ENCODE data around the gene PXN. TPM values are rescaled to one million over a fixed set of nuclear protein-coding genes. Genes with fewer than 3 reads are reported as not detected.

Gene PXN
- total and polyA plus RNA-seq, 2 of the 13 experiments (the other 11 are each of a cell fraction or from before 2014, with no cell fraction given), result 13.6 to 14.2 TPM

DNA sequence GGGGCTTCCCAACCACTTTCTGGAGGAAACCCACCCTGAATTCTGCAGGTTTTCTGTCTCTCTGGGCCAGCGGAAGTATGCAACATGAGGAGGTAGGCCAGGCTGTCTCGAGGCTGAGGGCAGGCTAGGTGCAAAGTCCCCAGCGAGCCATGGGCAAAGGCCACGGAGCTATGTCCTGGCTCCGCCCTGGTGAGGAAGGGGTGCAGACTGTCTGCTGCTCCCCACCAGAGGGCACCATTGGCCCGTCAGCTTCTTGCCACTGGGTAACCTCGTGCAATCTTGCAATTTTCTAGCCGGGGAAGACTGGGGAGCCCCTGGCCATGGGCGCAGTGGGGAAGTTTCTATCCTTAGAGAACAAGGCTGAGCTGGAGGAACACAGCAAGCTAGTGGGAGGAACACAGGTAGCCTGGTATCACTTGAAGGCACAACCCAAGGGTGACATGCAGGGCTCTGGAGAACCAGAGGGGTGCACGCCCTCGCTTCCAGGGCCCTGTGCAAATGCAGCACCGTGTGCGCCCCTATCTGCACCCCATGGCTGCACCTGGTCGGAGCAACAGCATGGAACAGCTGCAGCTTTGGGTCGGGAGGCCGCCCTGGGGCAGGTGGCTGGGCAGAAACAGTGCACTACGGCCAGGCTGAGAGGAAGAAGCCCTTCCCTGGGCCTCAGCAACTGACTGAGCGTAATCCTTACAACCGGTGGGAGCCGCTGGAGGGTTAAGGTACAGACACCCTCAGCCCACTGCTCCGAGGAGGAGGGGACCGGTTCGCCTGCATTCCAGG, 37.0 kb downstream of the PXN start (continued):
- TF ChIP-seq ZNF263 (CRISPR knock-in tag; IDR thresholded peaks at IDR 0.05) (peak; percentile 73), ASH2L (IDR thresholded peaks at IDR 0.05; ENCODE audit: insufficient read length, low read depth, low read length) (peak; percentile 72), MAFK (conservative IDR thresholded peaks at IDR 0.05 in 1 of 2, IDR thresholded peaks at IDR 0.05 in 1 of 2; ENCODE audit: low read length in 2 of 2) (peak; percentile 60 to 63), ZNF883 (CRISPR knock-in tag; IDR thresholded peaks at IDR 0.05; ENCODE audit: not compliant biosample characterization) (peak; percentile 90), ZNF557 (CRISPR knock-in tag; IDR thresholded peaks at IDR 0.05) (no peak), EP300 (IDR thresholded peaks at IDR 0.05; ENCODE audit: low read depth in 2 of 2, low read length in 2 of 2) (peak; percentile 40 to 58; a peak in 2 of 4 replicates), EP300 (CRISPR knock-in tag; IDR thresholded peaks at IDR 0.05; ENCODE audit: borderline replicate concordance) (peak; percentile 70; the same call in 1 of the 2 replicates), ZBTB21 (CRISPR knock-in tag; IDR thresholded peaks at IDR 0.05) (no peak), SALL1 (CRISPR knock-in tag; IDR thresholded peaks at IDR 0.05) (peak; percentile 84), ZNF572 (CRISPR knock-in tag; IDR thresholded peaks at IDR 0.05) (no peak), ZIK1 (CRISPR knock-in tag; IDR thresholded peaks at IDR 0.05; ENCODE audit: borderline replicate concordance, low read depth) (peak; percentile 73), ZNF598 (CRISPR knock-in tag; IDR thresholded peaks at IDR 0.05; ENCODE audit: borderline replicate concordance) (peak; percentile 84; the same call in 1 of the 2 replicates), NFYC (CRISPR knock-in tag; IDR thresholded peaks at IDR 0.05) (peak; percentile 29; the same call in 1 of the 2 replicates), NPAS2 (CRISPR knock-in tag; IDR thresholded peaks at IDR 0.05; ENCODE audit: borderline replicate concordance) (no peak), ZFX (CRISPR knock-in tag; IDR thresholded peaks at IDR 0.05; ENCODE audit: low read depth) (peak; percentile 94)
- TF ChIP-seq, protein P1, sequence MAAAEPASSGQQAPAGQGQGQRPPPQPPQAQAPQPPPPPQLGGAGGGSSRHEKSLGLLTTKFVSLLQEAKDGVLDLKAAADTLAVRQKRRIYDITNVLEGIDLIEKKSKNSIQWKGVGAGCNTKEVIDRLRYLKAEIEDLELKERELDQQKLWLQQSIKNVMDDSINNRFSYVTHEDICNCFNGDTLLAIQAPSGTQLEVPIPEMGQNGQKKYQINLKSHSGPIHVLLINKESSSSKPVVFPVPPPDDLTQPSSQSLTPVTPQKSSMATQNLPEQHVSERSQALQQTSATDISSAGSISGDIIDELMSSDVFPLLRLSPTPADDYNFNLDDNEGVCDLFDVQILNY (CRISPR knock-in tag; conservative IDR thresholded peaks at IDR 0.05), result no peak; the same call in 1 of the 2 replicates
- TF ChIP-seq, protein P2, sequence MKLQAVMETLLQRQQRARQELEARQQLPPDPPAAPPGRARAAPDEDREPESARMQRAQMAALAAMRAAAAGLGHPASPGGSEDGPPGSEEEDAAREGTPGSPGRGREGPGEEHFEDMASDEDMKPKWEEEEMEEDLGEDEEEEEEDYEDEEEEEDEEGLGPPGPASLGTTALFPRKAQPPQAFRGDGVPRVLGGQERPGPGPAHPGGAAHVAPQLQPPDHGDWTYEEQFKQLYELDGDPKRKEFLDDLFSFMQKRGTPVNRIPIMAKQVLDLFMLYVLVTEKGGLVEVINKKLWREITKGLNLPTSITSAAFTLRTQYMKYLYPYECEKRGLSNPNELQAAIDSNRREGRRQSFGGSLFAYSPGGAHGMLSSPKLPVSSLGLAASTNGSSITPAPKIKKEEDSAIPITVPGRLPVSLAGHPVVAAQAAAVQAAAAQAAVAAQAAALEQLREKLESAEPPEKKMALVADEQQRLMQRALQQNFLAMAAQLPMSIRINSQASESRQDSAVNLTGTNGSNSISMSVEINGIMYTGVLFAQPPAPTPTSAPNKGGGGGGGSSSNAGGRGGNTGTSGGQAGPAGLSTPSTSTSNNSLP (IDR thresholded peaks at IDR 0.05; ENCODE audit: low read depth, low read length), result no peak
- TF ChIP-seq, protein P3, sequence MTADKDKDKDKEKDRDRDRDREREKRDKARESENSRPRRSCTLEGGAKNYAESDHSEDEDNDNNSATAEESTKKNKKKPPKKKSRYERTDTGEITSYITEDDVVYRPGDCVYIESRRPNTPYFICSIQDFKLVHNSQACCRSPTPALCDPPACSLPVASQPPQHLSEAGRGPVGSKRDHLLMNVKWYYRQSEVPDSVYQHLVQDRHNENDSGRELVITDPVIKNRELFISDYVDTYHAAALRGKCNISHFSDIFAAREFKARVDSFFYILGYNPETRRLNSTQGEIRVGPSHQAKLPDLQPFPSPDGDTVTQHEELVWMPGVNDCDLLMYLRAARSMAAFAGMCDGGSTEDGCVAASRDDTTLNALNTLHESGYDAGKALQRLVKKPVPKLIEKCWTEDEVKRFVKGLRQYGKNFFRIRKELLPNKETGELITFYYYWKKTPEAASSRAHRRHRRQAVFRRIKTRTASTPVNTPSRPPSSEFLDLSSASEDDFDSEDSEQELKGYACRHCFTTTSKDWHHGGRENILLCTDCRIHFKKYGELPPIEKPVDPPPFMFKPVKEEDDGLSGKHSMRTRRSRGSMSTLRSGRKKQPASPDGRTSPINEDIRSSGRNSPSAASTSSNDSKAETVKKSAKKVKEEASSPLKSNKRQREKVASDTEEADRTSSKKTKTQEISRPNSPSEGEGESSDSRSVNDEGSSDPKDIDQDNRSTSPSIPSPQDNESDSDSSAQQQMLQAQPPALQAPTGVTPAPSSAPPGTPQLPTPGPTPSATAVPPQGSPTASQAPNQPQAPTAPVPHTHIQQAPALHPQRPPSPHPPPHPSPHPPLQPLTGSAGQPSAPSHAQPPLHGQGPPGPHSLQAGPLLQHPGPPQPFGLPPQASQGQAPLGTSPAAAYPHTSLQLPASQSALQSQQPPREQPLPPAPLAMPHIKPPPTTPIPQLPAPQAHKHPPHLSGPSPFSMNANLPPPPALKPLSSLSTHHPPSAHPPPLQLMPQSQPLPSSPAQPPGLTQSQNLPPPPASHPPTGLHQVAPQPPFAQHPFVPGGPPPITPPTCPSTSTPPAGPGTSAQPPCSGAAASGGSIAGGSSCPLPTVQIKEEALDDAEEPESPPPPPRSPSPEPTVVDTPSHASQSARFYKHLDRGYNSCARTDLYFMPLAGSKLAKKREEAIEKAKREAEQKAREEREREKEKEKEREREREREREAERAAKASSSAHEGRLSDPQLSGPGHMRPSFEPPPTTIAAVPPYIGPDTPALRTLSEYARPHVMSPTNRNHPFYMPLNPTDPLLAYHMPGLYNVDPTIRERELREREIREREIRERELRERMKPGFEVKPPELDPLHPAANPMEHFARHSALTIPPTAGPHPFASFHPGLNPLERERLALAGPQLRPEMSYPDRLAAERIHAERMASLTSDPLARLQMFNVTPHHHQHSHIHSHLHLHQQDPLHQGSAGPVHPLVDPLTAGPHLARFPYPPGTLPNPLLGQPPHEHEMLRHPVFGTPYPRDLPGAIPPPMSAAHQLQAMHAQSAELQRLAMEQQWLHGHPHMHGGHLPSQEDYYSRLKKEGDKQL (CRISPR knock-in tag; IDR thresholded peaks at IDR 0.05; ENCODE audit: low read depth), result peak; percentile 30; the same call in 1 of the 2 replicates
- TF ChIP-seq, protein P4, sequence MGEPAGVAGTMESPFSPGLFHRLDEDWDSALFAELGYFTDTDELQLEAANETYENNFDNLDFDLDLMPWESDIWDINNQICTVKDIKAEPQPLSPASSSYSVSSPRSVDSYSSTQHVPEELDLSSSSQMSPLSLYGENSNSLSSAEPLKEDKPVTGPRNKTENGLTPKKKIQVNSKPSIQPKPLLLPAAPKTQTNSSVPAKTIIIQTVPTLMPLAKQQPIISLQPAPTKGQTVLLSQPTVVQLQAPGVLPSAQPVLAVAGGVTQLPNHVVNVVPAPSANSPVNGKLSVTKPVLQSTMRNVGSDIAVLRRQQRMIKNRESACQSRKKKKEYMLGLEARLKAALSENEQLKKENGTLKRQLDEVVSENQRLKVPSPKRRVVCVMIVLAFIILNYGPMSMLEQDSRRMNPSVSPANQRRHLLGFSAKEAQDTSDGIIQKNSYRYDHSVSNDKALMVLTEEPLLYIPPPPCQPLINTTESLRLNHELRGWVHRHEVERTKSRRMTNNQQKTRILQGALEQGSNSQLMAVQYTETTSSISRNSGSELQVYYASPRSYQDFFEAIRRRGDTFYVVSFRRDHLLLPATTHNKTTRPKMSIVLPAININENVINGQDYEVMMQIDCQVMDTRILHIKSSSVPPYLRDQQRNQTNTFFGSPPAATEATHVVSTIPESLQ (CRISPR knock-in tag; conservative IDR thresholded peaks at IDR 0.05), result no peak

All from HepG2 (cell line).